Breast epithelium (tissue), 3 donors: ENCODE measurements around the gene MINDY3.

Source experiments
- CTCF ChIP-seq, 3 donors: fragments of 450-650 bp; IDR thresholded peaks; one replicate each; pipeline ENCODE4 v1.5.1; 2016 to 2017; ENCODE audit warnings: antibody characterized with exemption in 3 of 3, mild to moderate bottlenecking in 3 of 3, moderate library complexity in 3 of 3
- POLR2AphosphoS5 ChIP-seq, 3 donors: sonication (generic); formaldehyde crosslinking; IDR thresholded peaks; one replicate each; pipeline ENCODE4 v1.6.1; 2017; ENCODE audit warnings: antibody characterized with exemption in 3 of 3

- TF ChIP-seq CTCF (IDR thresholded peaks at IDR 0.05) (no peak), POLR2AphosphoS5 (IDR thresholded peaks at IDR 0.05) (no peak)
Measured at GRCh38 chr10:15742102-15742501, 118.2 kb downstream of the MINDY3 start.
